Activated CD4-positive, alpha-beta T cell treated with anti-CD3 and anti-CD28 coated beads for 1 hour (primary cell): ENCODE measurements around the gene THPO.

Experiments
- DNase-seq: peaks from one replicate; pipeline ENCODE4 v3.0.0-alpha.2; 2020

The THPO gene

DNA sequence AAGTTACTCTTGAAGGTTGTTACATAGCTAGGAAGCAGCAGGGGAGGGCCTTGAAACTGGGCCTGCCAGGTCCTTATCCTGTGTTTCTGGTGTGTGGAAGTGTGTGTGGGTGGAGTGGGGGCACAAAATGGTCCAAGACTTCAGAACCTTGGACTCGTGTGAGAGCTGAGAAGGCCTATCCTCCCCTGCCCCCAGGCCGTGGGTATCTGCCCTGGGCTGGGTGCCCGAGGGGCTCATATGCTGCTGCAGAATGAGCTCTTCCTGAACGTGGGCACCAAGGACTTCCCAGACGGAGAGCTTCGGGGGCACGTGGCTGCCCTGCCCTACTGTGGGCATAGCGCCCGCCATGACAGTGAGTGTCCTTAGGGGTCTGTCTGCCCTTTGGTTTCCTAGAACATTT is 6.3 kb upstream of the THPO start:
- no peak for DNase-seq

DNA sequence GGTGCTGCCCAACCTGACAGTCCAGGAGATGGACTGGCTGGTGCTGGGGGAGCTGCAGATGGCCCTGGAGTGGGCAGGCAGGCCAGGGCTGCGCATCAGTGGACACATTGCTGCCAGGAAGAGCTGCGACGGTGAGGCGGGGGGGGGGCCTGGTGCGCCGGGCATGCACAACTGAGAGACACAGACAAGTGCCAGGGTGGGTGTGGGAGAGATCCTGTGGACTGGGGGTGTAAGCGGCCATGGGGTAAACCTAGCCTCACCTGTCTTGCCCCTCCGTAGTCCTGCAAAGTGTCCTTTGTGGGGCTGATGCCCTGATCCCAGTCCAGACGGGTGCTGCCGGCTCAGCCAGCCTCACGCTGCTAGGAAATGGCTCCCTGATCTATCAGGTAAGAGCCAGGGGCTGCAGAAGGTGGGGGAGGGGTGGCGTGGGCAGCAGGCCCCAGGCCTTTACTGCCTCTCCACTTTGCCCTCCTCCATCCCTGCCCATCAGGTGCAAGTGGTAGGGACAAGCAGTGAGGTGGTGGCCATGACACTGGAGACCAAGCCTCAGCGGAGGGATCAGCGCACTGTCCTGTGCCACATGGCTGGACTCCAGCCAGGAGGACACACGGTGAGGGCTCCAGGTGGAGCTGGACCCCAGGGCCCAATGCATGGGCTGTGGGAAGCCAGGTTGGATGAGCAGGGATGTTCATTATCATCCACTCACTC is 5.2 kb upstream of the THPO start:
- no peak for DNase-seq

DNA sequence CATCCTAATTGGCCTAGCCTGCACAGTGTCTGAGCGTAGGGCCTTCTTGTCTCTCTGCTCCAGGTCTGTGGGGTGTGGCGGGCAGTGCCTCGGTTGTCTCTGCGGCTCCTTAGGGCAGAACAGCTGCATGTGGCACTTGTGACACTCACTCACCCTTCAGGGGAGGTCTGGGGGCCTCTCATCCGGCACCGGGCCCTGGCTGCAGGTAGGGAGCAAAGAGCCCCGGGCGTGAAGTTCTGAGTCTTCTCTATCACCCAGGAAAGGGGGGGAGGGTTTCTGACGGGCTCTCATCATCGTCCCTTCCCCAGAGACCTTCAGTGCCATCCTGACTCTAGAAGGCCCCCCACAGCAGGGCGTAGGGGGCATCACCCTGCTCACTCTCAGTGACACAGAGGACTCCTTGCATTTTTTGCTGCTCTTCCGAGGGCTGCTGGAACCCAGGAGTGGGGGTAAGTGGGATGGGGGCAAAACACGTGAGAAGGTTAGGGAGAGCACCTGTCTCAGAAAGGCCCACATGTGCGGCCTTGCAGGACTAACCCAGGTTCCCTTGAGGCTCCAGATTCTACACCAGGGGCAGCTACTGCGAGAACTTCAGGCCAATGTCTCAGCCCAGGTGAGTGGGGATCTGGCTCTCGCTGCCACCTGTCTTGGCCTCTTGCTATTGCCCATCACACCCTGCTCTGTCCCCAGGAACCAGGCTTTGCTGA is 4.5 kb upstream of the THPO start:
- DNase-seq = no peak

DNA sequence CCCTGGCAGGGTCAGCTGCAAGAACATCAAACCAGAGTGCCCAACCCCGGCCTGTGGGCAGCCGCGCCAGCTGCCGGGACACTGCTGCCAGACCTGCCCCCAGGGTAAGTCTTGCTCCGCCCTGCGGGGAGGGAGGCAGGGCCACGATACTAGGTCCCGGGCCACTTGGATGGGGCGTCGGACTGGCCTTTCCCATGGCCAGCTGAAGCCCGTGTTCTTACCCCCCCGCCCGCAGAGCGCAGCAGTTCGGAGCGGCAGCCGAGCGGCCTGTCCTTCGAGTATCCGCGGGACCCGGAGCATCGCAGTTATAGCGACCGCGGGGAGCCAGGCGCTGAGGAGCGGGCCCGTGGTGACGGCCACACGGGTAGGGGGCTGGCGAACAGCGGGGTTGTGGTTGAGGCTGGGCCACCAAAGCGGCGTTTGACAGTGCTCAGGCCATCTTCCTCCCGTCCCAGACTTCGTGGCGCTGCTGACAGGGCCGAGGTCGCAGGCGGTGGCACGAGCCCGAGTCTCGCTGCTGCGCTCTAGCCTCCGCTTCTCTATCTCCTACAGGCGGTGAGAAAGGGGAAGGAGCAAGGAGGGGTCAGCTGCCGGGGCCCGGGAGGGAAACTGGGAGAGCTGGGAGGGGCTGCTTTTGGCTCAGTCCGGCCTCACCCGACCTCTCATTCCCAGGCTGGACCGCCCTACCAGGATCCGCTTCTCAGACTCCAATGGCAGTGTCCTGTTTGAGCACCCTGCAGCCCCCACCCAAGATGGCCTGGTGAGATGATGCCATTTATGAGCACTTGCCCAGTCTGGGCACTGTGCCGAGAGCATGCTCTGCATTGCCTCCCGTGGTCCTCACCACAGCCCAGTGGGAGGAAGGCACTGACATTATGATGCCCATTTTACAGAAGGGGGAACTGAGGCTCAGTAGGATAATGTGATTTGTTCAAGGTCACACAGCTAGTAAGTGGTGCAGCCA is 3.5 kb upstream of the THPO start:
- no peak for DNase-seq

DNA sequence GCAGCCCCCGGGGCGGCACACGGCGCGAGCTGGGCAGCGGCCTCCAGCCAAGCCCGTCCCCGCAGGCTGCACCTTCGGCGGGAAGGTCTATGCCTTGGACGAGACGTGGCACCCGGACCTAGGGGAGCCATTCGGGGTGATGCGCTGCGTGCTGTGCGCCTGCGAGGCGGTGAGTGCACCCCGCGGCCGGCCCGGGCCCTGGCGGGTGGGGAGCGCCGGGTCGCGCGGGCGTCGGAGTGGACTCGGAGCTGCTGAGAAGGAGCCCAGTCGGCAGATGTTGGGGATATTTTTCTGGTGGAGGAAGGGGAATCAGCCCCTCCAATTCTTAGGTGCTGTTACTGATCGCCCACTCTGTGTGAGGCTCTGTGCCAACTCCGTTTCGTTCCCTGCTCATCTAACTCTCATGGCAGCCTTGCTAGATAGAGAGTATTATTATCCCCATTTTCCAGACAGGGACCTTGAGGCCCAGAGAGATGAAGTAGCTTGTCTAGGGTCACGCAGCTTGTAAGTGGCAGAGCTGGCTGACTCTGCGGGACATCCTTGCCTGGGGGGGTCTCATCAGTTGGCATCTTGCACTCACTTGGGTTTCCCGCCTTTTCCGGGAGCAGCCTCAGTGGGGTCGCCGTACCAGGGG is 2.7 kb upstream of the THPO start:
- DNase-seq = no peak

DNA sequence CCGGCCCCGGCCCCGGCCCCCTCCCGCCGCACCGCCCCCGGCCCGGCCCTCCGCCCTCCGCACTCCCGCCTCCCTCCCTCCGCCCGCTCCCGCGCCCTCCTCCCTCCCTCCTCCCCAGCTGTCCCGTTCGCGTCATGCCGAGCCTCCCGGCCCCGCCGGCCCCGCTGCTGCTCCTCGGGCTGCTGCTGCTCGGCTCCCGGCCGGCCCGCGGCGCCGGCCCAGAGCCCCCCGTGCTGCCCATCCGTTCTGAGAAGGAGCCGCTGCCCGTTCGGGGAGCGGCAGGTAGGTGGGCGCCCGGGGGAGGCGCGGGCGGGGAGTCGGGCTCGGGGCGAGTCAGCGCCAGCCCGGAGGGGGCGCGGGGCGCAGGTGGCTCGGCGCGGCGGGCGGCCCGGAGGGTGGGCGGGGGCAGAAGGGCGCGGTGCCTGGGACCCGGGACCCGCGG is 2.2 kb upstream of the THPO start:
- no peak for DNase-seq

DNA sequence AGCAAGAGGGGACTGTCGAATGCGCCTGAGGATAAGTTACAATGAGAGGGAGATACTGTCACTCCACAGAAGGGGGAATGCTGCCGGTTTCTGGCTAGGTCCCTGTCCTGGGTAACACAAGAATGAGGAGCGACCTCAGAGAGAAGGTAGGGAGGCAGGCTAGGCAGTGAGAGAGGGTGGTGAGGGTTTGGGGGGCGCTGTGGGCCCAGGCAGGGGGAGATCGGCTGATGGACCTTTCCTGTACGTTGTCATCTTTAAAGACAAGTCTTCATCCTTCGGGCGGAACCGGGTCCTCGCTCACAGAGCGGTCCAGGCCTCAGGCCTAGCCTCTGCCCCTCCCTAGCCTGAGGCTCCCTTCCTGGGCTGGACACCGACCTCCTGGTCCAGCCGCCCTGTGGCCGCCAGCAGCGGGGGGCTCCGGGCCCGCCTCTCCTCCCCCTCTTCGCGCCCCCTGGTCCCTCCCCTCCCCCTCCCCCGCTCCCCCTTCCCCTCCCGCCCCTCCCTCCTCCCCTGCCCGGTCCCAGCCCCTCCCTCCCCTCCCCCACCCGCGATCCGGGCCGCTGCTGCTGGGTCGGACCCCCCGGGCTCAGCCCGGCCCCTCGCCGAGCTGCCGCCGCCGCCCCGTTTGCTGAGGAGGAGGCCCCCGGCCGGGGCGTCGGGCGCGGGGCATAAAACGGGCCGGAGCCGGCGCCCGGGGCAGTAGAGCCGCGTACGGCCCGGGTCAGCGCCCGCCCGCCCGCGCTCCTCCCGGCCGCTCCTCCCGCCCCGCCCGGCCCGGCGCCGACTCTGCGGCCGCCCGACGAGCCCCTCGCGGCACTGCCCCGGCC is 1.6 kb upstream of the THPO start, which contains the start of gene CHRD:
TSS of gene CHRD (plus strand) at position 697 of the 827 bp plus-strand sequence. CDS start 265 bp downstream, outside the sequence.
- no peak for DNase-seq

DNA sequence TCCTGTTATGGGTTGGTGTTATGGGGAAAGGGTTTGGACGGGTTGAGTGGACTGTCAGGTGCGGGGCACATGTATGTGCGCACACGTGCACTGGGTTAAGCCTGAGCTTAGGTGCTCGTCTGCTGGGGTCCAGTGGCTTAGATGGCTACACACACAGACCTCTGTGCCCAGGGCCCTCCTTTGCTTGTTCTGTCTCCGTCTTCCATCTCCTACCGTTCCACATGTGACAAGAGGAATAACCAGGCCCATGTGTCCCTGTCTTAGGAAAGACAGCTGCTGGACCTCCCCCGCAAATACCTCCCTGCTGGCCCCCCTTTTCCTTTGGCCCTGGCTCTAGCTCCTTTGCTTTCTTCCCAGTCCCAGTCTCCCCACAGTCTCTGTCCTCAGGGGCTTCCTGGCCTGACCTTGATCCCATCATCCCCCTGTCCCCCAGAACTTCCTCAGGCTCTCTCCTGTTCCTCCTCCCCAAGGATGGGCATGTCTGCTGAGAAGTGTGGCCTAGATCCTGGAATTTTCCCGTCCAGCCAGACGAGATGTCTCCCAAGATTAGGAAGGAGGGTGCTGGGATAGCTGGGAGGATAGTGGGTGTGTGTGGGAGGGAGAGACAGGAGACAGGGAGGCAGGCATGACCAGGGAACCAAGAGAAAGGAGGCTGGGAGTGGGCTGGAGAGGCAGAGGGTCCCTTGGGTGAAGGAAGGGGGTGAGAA is 797 bp upstream of the THPO start:
- DNase-seq = no peak

DNA sequence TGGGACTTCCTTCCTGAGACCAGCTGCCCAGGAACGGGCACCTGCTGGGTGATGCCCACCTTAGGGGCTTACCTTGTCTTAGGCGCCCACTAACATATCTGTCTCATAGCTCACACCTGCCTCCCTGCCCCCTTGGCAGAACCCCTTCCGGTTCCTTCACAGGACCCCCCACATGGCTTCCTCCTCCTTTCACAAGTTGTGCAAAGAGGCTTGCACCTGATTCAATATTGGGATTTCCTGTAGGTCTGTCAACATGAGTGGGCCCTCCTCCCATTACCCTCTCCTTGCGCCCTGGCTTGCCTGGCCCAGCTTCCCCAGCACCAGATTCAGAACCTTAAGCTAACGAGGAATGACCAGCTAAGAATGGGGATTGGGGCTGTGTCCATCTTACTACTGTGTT is 633 bp downstream of the THPO start:
- no peak for DNase-seq

DNA sequence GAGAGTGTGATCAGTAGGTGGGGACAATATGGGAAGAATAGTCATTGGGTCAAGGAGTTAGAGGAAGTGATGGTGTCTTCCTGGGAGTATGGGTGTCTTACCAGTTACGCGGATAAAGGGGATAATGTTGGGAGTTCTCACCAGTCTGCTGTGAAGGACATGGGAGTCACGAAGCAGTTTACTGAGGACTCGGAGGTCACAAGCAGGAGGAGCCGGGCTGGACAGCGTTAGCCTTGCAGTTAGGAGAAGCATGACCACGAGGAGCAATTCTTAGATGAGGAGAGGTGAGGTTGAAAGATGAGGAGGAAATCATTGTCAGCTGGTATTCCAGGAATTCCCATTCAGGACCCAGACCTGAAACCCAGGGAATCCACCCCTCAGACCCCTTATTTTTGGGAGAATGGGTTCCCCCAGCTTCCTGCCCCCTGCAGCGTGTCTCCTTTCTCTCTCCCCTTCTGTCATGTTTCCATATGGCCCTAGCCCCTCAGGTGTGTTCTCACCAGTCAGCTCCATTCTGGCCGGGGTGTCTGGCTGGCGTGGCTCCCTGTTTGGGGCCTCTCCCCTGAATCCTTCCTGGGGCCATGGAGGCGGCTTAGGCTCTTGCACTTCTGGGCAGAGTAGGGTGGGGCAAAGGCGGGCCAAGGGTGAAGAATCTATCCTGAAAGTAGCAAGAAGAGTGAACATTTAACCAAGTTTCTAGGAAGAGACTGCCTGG is 2.1 kb downstream of the THPO start:
- DNase-seq = no peak

DNA sequence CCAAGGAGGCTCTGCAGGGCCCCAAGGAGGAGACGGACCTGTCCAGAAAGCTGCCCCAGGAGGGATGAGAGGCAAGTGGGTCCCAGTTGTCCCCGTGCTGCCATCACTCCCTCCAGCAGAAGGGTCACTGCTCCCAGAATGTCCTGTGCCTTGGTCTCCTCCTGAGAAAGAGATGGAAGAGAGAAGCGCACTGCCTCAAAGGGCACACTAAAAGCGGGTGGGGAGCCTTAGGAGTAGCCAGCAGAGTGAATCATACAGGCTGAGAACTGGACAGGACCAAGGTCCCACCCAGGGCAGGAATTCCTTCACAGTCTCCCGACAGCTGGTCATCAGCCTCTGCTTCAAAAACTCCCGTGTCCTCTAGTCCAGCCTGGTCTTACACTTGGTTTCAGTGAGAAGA is 4.6 kb downstream of the THPO start:
- no peak for DNase-seq

DNA sequence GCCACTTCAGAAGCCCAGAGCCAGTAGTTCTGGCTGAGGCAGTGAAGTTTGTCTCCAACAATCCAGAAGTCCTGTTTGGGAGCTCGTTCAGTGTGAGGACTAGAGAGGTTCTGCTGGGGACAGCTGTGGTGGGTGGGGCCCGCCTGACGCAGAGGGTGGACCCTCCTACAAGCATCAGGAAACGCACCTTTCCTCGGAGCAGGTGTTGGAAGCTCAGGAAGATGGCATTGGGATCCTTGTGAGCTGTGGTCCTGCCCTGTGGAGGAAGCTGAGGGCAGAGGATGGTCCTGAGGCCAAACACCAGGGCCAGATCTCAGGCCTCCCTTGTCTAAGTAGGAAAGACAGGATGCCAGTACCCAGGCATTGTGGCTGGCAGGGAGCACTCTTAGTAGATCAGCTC is 5.1 kb downstream of the THPO start:
- DNase-seq = no peak

DNA sequence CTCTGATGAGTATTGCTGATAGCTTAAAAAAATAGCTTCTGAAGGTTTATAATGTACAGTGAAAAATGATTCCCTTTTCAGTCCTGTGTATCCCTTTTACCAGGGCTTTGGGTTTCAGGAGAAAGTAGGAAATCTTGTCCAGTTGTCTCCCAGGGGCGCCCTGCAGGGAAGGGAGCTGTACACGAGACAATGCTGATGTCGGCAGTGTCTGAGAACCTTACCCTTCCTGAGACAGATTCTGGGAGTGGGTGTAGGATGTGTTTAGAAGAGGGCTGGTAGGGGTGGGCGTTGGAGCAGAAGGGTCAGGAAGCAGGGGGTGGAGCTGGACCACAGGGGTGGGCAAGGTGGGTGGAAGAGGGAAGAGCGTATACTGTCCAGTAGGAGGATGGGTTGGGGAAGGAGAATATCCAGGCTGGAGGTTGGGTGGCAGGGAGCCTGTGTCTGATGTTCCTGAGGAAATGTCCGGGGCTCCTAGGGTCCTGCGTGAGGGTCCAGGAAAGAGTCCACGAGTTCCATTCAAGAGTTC is 5.6 kb downstream of the THPO start:
- DNase-seq = no peak

DNA sequence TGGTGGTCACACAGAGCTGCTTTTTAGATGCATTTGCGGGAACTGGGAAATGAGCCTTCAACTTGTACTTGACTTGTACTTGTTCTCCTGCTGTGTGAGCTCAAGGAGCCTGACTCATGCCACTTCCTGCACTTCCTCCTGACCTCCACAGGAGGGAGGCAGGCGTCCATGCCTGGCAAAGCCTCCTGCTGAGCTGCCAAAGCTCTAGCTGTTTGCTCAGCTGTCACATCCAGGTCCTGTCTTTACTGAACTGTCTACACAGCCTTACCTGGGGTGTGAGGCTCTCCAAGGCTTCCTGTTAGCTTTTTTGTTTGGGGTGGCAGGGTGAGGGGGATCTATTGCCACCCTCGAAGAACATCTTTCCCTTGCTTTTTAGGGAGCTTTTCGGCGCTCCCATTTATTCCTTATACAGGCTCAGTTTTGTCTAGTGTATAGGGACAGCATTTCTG is 6.4 kb downstream of the THPO start:
- DNase-seq = peak; percentile 48

DNA sequence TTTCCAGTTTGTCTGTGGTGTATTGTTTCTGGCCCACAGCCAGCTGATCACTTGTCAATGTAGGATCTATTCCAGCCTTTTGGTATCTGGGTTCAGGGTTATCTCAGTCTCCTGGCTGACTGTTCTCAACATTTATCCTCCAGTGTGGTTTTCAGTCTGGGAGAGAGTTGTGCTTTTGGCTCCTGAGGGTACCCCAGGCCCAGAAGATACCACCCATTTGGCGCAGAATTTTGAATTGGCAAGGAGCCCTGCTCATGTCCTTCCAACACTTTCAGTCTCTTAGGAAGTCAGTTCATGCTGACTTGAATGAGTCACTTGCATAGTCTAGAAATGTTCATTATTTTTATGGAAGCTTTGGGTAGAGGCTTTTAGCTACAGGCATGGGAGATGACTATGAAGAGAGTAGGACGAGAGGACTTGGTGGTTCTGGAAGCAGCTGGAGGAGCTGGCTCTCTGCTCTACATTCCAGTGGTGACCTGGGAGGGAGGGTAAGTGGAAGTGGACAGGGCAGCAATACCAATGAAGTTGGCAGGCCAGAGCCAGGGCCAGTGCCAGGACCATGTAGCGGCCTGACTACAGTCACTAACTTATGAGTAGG is 9.3 kb downstream of the THPO start:
- DNase-seq = no peak

DNA sequence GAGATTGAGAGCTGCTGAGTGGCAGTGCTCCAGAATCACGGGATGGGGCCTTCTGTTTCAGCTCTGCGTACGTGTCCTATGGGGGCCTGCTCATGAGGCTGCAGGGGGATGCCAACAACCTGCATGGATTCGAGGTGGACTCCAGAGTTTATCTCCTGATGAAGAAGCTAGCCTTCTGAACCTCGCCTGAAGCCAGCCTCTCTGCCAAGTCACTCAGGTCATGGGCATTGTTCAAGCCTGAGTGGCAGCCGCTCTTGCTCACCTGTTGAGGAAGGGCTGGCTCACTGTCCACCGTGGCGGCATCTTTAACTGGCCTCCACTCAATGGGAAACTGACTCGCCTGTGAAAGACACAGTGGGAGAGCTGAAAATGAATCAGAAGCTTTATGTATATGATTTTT is 9.9 kb downstream of the THPO start:
- no peak for DNase-seq

DNA sequence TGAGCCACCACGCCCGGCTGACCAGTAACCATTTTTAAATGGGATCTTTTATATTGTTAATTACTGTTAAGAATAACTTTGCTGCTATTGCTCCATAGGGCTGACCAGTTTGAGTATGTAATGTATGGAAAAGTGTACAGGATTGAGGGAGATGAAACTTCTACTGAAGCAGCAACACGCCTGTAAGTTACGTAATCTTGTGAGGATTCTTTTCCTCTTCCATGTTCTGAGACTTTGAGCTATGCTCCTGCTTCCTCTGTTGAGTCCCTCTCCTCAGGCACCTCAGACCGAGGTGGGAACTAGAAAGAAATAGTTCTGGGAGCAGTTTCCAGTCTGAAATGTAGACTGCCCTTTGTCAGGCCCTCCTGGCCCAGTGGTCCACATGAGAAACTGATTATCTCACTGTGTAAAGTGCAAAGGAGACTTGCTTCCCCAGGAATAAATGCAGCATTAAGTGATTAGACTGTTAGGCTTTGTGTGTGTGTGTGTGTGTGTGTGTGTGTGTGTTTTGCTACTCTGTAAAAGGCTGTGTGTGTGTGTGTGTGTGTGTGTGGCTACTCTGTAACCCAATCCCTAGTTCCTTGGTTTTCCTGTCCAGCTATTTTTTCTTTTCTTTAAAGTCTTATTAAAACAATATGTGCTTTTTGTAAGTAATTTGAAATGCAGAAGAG is 11.3 kb downstream of the THPO start:
- DNase-seq = no peak

DNA sequence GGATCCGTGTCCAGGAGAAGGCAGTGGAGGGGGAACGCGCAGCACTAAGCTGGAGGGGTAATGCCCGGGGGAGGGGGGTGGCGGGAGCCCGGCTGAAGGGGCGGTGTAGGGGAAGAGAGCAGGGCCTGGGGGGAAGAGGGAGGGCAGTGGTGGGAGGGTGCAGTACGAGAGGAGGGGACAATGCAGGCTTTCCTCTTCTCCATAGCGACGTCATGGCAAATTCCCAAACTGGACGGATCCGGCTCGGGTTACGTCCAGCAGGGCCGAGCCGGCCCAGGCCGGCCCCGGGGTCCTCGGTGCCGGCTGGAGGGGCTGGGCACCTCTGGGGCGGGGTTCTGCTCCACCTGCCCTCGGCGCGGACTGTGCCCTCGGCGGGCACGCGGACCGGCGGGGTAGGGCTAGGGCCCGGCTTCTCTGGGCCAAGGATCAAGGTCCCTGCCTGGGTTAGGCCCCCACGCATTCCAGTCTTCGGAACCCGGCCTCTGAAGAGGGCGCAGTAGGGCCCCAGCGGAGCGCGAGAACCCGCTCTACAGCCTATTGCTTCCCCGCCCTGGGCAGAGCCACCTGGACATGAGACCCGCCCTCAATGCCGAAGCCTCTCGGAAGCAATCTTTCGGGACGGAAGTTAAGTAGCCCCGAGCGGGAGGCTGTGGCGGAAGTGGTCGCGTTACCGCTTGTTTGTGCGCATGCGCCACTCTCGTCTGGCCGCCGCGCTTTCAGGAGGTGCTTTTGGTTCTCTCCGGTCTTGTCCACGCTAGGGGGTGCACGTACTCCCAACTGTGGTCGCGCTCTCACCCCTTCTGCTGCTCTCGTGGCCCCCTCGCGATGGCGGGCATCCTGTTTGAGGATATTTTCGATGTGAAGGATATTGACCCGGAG is 15.1 kb downstream of the THPO start:
- DNase-seq = peak; percentile 89
